ENCODE measurements around the gene SDHA.

DNA sequence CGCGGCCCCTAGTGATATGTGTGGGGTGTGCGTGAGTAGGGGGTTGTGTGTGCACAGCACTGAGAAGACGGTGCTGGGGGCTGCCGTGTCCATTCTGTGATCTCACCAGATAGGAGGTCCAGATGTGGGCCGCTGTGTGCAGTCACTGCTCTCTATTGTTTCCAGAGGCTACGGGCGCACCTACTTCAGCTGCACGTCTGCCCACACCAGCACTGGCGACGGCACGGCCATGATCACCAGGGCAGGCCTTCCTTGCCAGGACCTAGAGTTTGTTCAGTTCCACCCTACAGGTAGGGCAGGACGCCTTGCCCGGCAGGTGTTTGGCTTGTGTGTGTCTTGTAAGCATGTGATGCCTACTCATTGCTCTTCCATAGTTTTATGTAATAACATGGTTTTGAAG, 12.6 kb downstream of the SDHA start:
- TF ChIP-seq, protein P1, sequence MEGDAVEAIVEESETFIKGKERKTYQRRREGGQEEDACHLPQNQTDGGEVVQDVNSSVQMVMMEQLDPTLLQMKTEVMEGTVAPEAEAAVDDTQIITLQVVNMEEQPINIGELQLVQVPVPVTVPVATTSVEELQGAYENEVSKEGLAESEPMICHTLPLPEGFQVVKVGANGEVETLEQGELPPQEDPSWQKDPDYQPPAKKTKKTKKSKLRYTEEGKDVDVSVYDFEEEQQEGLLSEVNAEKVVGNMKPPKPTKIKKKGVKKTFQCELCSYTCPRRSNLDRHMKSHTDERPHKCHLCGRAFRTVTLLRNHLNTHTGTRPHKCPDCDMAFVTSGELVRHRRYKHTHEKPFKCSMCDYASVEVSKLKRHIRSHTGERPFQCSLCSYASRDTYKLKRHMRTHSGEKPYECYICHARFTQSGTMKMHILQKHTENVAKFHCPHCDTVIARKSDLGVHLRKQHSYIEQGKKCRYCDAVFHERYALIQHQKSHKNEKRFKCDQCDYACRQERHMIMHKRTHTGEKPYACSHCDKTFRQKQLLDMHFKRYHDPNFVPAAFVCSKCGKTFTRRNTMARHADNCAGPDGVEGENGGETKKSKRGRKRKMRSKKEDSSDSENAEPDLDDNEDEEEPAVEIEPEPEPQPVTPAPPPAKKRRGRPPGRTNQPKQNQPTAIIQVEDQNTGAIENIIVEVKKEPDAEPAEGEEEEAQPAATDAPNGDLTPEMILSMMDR (IDR thresholded peaks at IDR 0.05) = no peak
- TF ChIP-seq CBX8 (IDR thresholded peaks at IDR 0.05) (no peak), KDM5A (IDR thresholded peaks at IDR 0.05) (no peak), CEBPB (IDR thresholded peaks at IDR 0.05) (no peak), MAZ (IDR thresholded peaks at IDR 0.05; ENCODE audit: borderline replicate concordance, low read depth, low read length) (no peak), RCOR1 (IDR thresholded peaks at IDR 0.05; ENCODE audit: low read depth, low read length) (no peak), RAD21 (conservative IDR thresholded peaks at IDR 0.05 in 1 of 2, IDR thresholded peaks at IDR 0.05 in 1 of 2) (no peak), POLR2A (IDR thresholded peaks at IDR 0.05; ENCODE audit: low read length) (no peak), TP53 (CRISPR knock-in tag; IDR thresholded peaks at IDR 0.05) (no peak)
- TF ChIP-seq, protein P2, sequence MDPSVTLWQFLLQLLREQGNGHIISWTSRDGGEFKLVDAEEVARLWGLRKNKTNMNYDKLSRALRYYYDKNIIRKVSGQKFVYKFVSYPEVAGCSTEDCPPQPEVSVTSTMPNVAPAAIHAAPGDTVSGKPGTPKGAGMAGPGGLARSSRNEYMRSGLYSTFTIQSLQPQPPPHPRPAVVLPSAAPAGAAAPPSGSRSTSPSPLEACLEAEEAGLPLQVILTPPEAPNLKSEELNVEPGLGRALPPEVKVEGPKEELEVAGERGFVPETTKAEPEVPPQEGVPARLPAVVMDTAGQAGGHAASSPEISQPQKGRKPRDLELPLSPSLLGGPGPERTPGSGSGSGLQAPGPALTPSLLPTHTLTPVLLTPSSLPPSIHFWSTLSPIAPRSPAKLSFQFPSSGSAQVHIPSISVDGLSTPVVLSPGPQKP (IDR thresholded peaks at IDR 0.05; ENCODE audit: low read depth, low read length) = no peak
